Activated CD4-positive, alpha-beta memory T cell treated with anti-CD3 and anti-CD28 coated beads, Interleukin-2, amount 10 ng/mL, durations not matched to agents 7 days and 5 days (primary cell): ENCODE measurements around the gene SLBP. TPM values are rescaled to one million over a fixed set of nuclear protein-coding genes. Genes with fewer than 3 reads are reported as not detected.

ENCODE experiments used
- CTCF ChIA-PET: fragments of 350-600 bp; sonication (Branson Sonifier 250); formaldehyde crosslinking; loops from one replicate; lab custom pipeline; 2021; ENCODE audit warnings: antibody characterized with exemption, inconsistent platforms; lab: Charles Lee
- POLR2A ChIA-PET: fragments of 350-600 bp; sonication (Branson Sonifier 250); formaldehyde crosslinking; loops from one replicate; lab custom pipeline; 2021; ENCODE audit warnings: antibody characterized with exemption; lab: Charles Lee
- DNase-seq: peaks from one replicate; pipeline ENCODE4 v3.0.0-alpha.2; 2020
- H3K27ac Mint-ChIP-seq: one replicate; pipeline ENCODE4 v1.8.0; 2021; ENCODE audit warnings: mild to moderate bottlenecking, mixed read lengths
- H3K27me3 Mint-ChIP-seq: one replicate; pipeline ENCODE4 v1.8.0; 2021; ENCODE audit warnings: mixed read lengths
- H3K36me3 Mint-ChIP-seq: one replicate; pipeline ENCODE4 v1.8.0; 2021; ENCODE audit warnings: low read depth, mixed read lengths
- H3K4me1 Mint-ChIP-seq: one replicate; pipeline ENCODE4 v1.8.0; 2021; ENCODE audit warnings: mixed read lengths
- H3K4me3 Mint-ChIP-seq: one replicate; pipeline ENCODE4 v1.8.0; 2021; ENCODE audit warnings: mild to moderate bottlenecking, mixed read lengths
- H3K9me3 Mint-ChIP-seq: one replicate; pipeline ENCODE4 v1.8.0; 2021; ENCODE audit warnings: mixed read lengths
- total RNA-seq, 2 experiments: library from RNA; stranded (reverse); gene quantifications; one replicate each; pipeline ENCODE4 v1.2.3, GENCODE V29; 2021

SLBP gene
- total RNA-seq, 2 experiments from 2014 or later = 105 to 107 TPM

DNA sequence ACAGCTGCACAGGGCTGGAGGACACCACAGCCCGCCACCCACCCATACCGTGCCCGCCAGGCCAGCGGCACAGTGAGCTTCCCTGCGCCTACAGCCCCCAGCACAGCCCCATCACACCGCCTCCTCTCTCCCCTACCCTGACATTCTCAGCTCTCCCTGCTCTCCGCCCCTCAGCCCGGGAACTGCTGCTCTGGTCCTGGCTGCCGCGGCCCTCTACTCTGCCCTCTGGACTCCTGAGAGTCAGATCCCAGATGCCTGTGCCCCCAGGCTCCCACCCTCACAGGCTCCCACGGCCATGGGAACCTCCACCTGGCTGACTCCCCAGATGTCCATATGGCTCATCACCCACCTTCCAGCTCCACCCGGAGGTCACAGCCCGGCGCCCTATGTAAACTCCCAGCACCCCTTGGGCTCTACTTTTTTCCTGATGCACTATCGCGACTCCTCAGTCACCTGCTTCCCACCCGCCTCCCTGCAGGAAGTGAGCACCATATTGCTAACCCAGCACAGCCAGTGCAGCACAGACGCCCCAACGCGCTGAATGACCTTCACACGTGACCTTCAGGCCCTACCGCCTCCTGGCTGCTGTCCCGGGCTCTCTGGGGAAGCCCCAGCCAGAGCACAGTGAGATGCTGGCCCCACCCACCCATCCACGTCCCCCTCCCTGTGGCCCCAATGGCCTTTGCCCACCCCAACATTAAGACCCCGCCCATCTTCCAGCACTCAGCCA is 51.0 kb downstream of the SLBP start:
- CTCF ChIA-PET = no interaction called here
- Mint-ChIP-seq H3K36me3 (no peaks in the 10 kb centered on the region), H3K9me3 (no peaks in the 10 kb centered on the region), H3K27me3 (no peaks in the 10 kb centered on the region), H3K4me3 (no peak overlapping the region), H3K27ac (no peak overlapping the region), H3K4me1 (no peaks in the 10 kb centered on the region)
- POLR2A ChIA-PET = no interaction called here
- DNase-seq = no peak

DNA sequence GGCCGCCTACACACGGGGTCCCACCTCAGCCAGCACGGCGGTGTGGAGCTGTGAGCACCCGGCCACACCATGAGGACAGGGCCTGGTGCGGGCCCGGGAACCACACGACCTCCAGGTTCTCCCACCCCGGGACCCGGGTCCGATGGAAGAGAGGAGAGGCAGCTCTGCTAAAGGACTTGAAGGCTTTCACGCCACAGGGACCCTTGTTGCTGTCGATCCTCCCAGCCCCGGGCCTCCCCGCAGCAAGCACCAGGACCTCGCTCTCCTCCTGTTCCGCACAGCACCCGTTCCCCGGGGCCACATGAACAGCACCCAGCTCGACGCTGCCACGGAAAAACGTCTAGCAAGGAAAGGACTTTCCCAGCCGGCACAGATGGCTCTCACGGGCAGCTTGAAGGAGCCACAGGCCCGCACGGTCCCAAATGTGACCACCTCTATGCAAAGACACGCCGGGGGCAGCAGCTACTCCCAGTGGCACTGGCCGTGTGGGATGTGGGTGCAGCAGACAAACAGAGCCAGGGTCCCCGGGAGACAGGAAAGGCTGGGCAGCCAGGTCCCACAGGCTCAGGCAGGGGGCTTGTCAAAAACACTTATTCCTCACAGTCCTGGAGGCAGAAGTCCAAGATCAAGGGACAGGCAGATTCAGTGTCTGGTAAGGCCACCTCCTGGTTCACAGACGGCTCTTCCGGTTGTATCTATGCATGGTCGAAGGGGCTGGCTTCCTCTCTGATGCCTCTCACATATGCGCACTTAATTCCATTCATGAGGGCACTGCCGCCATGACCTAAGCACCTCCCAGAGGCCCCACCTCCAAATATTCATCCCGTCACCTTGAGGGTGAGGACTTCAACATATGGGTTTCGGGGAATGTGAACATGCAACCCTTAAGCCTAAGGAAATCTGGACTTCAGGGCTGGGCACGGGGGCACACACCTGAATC is 52.7 kb downstream of the SLBP start:
- Mint-ChIP-seq H3K9me3 (no peaks in the 10 kb centered on the region), H3K27me3 (no peaks in the 10 kb centered on the region), H3K4me3 (no peak overlapping the region), H3K36me3 (no peaks in the 10 kb centered on the region), H3K27ac (no peak overlapping the region), H3K4me1 (no peaks in the 10 kb centered on the region)
- ChIA-PET POLR2A (no interaction called here), CTCF (no interaction called here)
- DNase-seq = no peak

DNA sequence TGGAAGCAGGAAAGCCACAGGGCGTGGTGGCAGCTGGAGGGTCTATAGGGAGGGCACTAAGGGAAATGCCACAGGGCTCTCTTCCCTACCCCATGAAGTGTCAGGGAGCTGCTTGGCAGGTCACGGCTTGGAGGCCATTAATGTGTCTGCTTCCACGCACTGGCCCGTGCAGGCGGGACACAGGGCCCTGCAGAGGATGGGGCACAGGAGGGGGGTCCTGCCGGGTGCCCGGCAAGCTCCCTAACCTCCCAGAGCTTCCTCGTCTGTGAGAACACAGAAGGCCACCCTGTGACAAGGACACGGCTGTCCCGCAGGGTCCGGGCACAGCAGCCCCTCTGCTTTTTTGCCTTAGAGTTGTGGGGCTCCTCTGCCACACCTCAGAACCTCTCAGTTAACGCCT is 53.5 kb downstream of the SLBP start:
- ChIA-PET POLR2A (no interaction called here), CTCF (no interaction called here)
- DNase-seq = no peak
- Mint-ChIP-seq H3K36me3 (no peaks in the 10 kb centered on the region), H3K27me3 (no peaks in the 10 kb centered on the region), H3K4me3 (no peak overlapping the region), H3K27ac (no peak overlapping the region), H3K4me1 (no peaks in the 10 kb centered on the region), H3K9me3 (no peaks in the 10 kb centered on the region)

GRCh38 chr4:1658146-1658545 is 54.0 kb downstream of the SLBP start:
- DNase-seq = no peak
- Mint-ChIP-seq H3K36me3 (no peaks in the 10 kb centered on the region), H3K27ac (no peak overlapping the region), H3K9me3 (no peaks in the 10 kb centered on the region), H3K27me3 (no peaks in the 10 kb centered on the region), H3K4me3 (no peak overlapping the region), H3K4me1 (no peaks in the 10 kb centered on the region)
- ChIA-PET POLR2A (no interaction called here), CTCF (interaction anchor here (0.9 kb wide), 1 partner anchor 69 kb away, joined by 3 read pairs; no protein-coding TSS in a partner anchor)

DNA sequence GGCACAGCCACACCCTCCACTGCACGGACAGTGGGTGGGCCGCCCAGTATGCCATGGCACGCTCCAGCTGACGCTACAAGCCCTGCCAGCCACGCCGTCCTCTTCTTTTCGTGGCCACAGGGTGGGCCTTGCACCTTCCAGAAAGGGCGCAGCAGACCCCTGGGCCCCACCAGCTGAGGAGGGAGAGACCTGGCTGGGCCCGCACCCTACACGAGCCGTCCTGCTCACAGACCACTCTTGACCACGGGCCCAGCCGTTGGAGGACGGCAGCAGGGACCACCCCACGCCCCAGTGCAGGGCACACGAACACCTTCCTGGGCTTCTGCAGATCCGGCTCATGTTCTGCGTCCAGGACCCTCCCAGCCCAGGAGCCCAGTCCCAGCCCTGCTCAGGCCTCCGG is 55.1 kb downstream of the SLBP start:
- H3K36me3 Mint-ChIP-seq = no peaks in the 10 kb centered on the region
- no peaks in the 10 kb centered on the region for H3K4me1 Mint-ChIP-seq
- no peak for DNase-seq
- no peaks in the 10 kb centered on the region for H3K27me3 Mint-ChIP-seq
- POLR2A ChIA-PET = no interaction called here
- H3K4me3 Mint-ChIP-seq = no peak overlapping the region
- H3K27ac Mint-ChIP-seq = no peak overlapping the region
- CTCF ChIA-PET = interaction anchor here (0.9 kb wide), 1 partner anchor 67 kb away, joined by 3 read pairs; no protein-coding TSS in a partner anchor
- no peaks in the 10 kb centered on the region for H3K9me3 Mint-ChIP-seq

GRCh38 chr4:1656132-1656531 is 56.0 kb downstream of the SLBP start:
- H3K4me1 Mint-ChIP-seq = no peaks in the 10 kb centered on the region
- H3K36me3 Mint-ChIP-seq = no peaks in the 10 kb centered on the region
- DNase-seq = no peak
- CTCF ChIA-PET = no interaction called here
- POLR2A ChIA-PET = no interaction called here
- H3K4me3 Mint-ChIP-seq = no peak overlapping the region
- no peak overlapping the region for H3K27ac Mint-ChIP-seq
- no peaks in the 10 kb centered on the region for H3K9me3 Mint-ChIP-seq
- H3K27me3 Mint-ChIP-seq = no peaks in the 10 kb centered on the region

- POLR2A ChIA-PET = no interaction called here
- H3K4me3 Mint-ChIP-seq = no peak overlapping the region
- DNase-seq = no peak
- no peaks in the 10 kb centered on the region for H3K4me1 Mint-ChIP-seq
- no peak overlapping the region for H3K27ac Mint-ChIP-seq
- H3K36me3 Mint-ChIP-seq = no peaks in the 10 kb centered on the region
- H3K9me3 Mint-ChIP-seq = no peaks in the 10 kb centered on the region
- CTCF ChIA-PET = no interaction called here
- H3K27me3 Mint-ChIP-seq = no peaks in the 10 kb centered on the region
Measured at GRCh38 chr4:1655676-1656075, 56.4 kb downstream of the SLBP start.

DNA sequence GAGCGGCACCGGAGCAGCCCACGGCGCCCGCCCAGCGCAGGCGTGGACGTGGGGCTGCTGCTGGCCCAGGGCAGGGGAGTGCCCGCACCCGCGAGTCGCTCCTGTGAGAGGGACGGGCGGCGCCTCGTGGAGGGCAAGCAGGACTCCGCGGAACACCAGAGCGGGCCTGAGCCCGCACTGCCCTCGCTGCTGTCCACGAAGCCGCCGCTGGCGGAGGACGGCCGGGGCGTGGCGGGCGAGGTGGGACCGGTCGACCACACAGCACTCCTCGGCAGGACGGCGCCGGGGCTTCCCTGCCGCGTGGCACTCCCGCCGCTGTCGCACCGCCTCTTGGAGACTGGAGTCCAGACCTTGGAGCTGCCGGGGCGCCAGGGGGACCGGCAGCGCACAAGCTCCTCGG is 57.0 kb downstream of the SLBP start:
- Mint-ChIP-seq H3K27ac (no peak overlapping the region), H3K9me3 (no peaks in the 10 kb centered on the region), H3K36me3 (no peaks in the 10 kb centered on the region), H3K27me3 (no peaks in the 10 kb centered on the region), H3K4me3 (no peak overlapping the region), H3K4me1 (no peaks in the 10 kb centered on the region)
- ChIA-PET POLR2A (no interaction called here), CTCF (no interaction called here)
- DNase-seq = no peak

GRCh38 chr4:1654216-1654955 is 57.7 kb downstream of the SLBP start:
- Mint-ChIP-seq H3K36me3 (no peaks in the 10 kb centered on the region), H3K4me1 (no peaks in the 10 kb centered on the region), H3K4me3 (no peak overlapping the region), H3K9me3 (no peaks in the 10 kb centered on the region), H3K27ac (no peak overlapping the region), H3K27me3 (no peaks in the 10 kb centered on the region)
- ChIA-PET CTCF (no interaction called here), POLR2A (no interaction called here)
- DNase-seq = no peak

GRCh38 chr4:1653776-1654175 is 58.3 kb downstream of the SLBP start:
- no peaks in the 10 kb centered on the region for H3K36me3 Mint-ChIP-seq
- POLR2A ChIA-PET = no interaction called here

DNA sequence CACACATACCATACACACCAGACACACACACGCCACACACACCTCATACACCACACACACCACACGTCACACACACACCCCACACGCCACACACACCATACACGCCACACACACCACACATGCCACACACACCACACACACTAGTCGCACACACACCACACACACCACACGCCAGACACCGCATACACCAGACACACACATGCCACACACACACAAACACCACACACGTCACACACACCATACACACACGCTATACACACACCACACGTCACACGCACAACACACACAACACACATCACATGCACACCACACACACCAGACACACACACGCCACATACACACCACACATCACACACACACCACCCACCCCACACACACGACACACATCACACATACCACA is 60.0 kb downstream of the SLBP start:
- H3K27me3 Mint-ChIP-seq = no peaks in the 10 kb centered on the region
- H3K9me3 Mint-ChIP-seq = no peaks in the 10 kb centered on the region
- ChIA-PET POLR2A (no interaction called here), CTCF (no interaction called here)
- H3K4me3 Mint-ChIP-seq = no peak overlapping the region
- no peak overlapping the region for H3K27ac Mint-ChIP-seq
- DNase-seq = no peak
- no peaks in the 10 kb centered on the region for H3K36me3 Mint-ChIP-seq
- peaks cover 3% of the 10 kb centered on the region for H3K4me1 Mint-ChIP-seq

More at GRCh38 chr4:1653776-1654175, 58.3 kb downstream of the SLBP start:
- no peaks in the 10 kb centered on the region for H3K27me3 Mint-ChIP-seq
- H3K9me3 Mint-ChIP-seq = no peaks in the 10 kb centered on the region
- CTCF ChIA-PET = no interaction called here
- no peak overlapping the region for H3K4me3 Mint-ChIP-seq
- H3K4me1 Mint-ChIP-seq = no peaks in the 10 kb centered on the region
- H3K27ac Mint-ChIP-seq = no peak overlapping the region
- no peak for DNase-seq

DNA sequence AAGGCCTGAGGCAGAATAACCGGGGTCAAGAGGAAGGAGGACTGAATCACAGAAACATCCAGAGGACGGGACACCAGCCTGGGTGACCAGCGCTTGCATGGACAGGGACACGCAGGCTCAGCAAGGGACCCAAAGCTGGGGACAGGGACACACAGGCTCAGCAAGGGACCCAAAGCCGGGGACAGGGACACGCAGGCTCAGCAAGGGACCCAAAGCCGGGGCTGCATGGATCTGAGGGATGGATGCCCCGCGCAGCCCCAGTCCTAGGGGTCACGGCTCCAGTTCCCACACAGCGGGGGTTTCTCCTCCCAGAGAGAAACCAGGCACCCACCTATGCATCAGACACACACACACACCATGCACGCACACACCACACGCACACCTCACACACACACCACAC is 60.5 kb downstream of the SLBP start:
- no peak for DNase-seq
- CTCF ChIA-PET = no interaction called here
- Mint-ChIP-seq H3K4me3 (no peak overlapping the region), H3K9me3 (no peaks in the 10 kb centered on the region), H3K36me3 (no peaks in the 10 kb centered on the region), H3K27ac (no peak overlapping the region), H3K4me1 (peaks cover 3% of the 10 kb centered on the region), H3K27me3 (no peaks in the 10 kb centered on the region)
- POLR2A ChIA-PET = no interaction called here

DNA sequence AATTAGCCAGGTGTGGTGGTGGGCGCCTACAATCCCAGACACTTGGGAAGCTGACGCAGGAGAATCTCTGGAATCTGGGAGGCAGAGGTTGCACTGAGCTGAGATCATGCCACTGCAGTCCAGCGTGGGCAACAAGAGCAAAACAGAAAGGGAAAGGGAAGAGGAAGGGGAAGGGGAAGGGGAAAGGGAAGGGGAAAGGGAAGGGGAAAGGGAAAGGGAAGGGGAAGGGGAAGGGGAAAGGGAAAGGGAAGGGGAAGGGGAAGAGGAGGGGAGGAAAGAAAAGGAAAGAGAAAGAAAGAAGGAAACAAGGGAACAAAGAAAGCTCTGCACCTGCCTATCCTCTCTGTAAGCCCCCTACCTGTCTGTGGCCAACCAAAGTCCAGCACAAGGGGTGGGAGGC is 63.2 kb downstream of the SLBP start:
- Mint-ChIP-seq H3K36me3 (no peaks in the 10 kb centered on the region), H3K27me3 (no peaks in the 10 kb centered on the region), H3K27ac (no peak overlapping the region), H3K4me1 (peaks cover 3% of the 10 kb centered on the region), H3K9me3 (no peaks in the 10 kb centered on the region), H3K4me3 (no peak overlapping the region)
- CTCF ChIA-PET = no interaction called here
- DNase-seq = no peak
- POLR2A ChIA-PET = no interaction called here
